Osteoblast (primary cell): ENCODE results near the gene BEGAIN. TPM values are rescaled to one million over a fixed set of nuclear protein-coding genes. Genes with fewer than 3 reads are reported as not detected.

Source experiments
- DNase-seq: peaks from one replicate; pipeline ENCODE4 v3.0.0; 2011; ENCODE audit warnings: low spot score, mixed read lengths; ENCODE audit not compliant: insufficient read length; ENCODE audit errors: missing footprints
- H2AFZ ChIP-seq: 2 replicates; pipeline ENCODE4 v1.6.0; 2011; ENCODE audit warnings: mild to moderate bottlenecking, low read length
- H3K27ac ChIP-seq: 2 replicates; pipeline ENCODE4 v1.5.1; 2011; ENCODE audit warnings: mild to moderate bottlenecking, low read depth, low read length, moderate library complexity
- H3K27me3 ChIP-seq: 2 replicates; pipeline ENCODE4 v1.6.0; 2012; ENCODE audit warnings: mild to moderate bottlenecking, control low read depth, inconsistent platforms, low read length, moderate library complexity; ENCODE audit not compliant: insufficient read depth
- H3K36me3 ChIP-seq: 2 replicates; pipeline ENCODE4 v1.5.1; 2011; ENCODE audit warnings: mild to moderate bottlenecking, low read length, control low read depth, moderate library complexity; ENCODE audit not compliant: insufficient read depth
- H3K4me1 ChIP-seq: 2 replicates; pipeline ENCODE4 v1.5.1; 2011; ENCODE audit warnings: mild to moderate bottlenecking, low read length, control low read depth, moderate library complexity; ENCODE audit not compliant: insufficient read depth
- H3K4me2 ChIP-seq: 2 replicates; pipeline ENCODE4 v1.6.0; 2011; ENCODE audit warnings: mild to moderate bottlenecking, low read length; ENCODE audit not compliant: insufficient read depth
- H3K4me3 ChIP-seq: fragments of 200-600 bp; sonication (generic); 3 replicates; pipeline ENCODE4 v1.5.1; 2012; ENCODE audit warnings: mild to moderate bottlenecking, low read length, inconsistent platforms; ENCODE audit not compliant: insufficient read depth
- H3K79me2 ChIP-seq: 2 replicates; pipeline ENCODE4 v1.6.0; 2012; ENCODE audit warnings: mild to moderate bottlenecking, low read length, control low read depth, inconsistent platforms; ENCODE audit not compliant: insufficient read depth
- H3K9me3 ChIP-seq: 2 replicates; pipeline ENCODE4 v1.5.1; 2011; ENCODE audit warnings: low read depth, low read length, control low read depth
- H4K20me1 ChIP-seq: 2 replicates; pipeline ENCODE4 v1.6.0; 2012; ENCODE audit warnings: mild to moderate bottlenecking, low read length, control low read depth; ENCODE audit not compliant: insufficient read depth
- total RNA-seq: library from RNA; depleted of rRNA; stranded (reverse); fragments of >200 nt; gene quantifications from 2 replicates; pipeline ENCODE4 v1.2.3, GENCODE V29; 2012
- TF ChIP-seq, protein P1 (sequence below): IDR thresholded peaks from 2 replicates; pipeline ENCODE4 v1.5.1; 2011; ENCODE audit warnings: mild to moderate bottlenecking, low read depth, low read length, moderate library complexity; ENCODE audit errors: extremely low read depth

The BEGAIN gene
- total RNA-seq, 1 donor = 1.1 TPM

DNA sequence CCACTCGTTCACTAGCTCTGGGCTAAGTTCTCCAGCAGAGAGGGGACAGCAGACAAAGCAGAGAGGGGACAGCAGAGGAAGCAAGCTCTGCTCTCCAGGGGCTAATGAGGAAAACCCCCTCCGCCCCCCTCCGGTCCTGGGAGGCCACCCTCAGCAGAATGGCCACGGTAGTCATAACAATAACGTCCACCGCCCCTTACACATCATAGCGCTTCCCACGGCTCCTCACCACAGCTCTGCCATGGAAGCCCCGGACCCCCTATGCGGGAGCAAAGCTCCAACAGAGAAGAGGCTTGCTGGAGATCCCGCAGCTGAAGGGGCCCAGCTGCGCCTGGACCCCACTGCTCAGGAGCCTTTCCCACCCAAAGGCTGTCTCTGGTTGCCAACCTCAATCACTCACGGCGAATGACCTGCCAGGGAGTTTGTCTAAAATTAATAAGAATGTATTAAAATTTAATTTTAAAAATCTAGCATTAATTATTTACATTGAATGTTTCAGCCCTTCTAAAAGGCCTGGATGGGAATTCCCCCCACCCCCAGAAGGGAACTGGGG is 17.4 kb downstream of the BEGAIN start:
- Histone ChIP-seq H4K20me1 (no peaks in the 10 kb centered on the region), H3K36me3 (no peaks in the 10 kb centered on the region), H3K27ac (no peak overlapping the region), H3K27me3 (peaks cover 41% of the 10 kb centered on the region), H2AFZ (no peak overlapping the region), H3K4me1 (no peaks in the 10 kb centered on the region), H3K4me3 (no peak overlapping the region), H3K79me2 (no peaks in the 10 kb centered on the region), H3K9me3 (no peaks in the 10 kb centered on the region), H3K4me2 (no peak overlapping the region)
- no peak for DNase-seq
- TF ChIP-seq, protein P1, sequence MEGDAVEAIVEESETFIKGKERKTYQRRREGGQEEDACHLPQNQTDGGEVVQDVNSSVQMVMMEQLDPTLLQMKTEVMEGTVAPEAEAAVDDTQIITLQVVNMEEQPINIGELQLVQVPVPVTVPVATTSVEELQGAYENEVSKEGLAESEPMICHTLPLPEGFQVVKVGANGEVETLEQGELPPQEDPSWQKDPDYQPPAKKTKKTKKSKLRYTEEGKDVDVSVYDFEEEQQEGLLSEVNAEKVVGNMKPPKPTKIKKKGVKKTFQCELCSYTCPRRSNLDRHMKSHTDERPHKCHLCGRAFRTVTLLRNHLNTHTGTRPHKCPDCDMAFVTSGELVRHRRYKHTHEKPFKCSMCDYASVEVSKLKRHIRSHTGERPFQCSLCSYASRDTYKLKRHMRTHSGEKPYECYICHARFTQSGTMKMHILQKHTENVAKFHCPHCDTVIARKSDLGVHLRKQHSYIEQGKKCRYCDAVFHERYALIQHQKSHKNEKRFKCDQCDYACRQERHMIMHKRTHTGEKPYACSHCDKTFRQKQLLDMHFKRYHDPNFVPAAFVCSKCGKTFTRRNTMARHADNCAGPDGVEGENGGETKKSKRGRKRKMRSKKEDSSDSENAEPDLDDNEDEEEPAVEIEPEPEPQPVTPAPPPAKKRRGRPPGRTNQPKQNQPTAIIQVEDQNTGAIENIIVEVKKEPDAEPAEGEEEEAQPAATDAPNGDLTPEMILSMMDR = no peak

DNA sequence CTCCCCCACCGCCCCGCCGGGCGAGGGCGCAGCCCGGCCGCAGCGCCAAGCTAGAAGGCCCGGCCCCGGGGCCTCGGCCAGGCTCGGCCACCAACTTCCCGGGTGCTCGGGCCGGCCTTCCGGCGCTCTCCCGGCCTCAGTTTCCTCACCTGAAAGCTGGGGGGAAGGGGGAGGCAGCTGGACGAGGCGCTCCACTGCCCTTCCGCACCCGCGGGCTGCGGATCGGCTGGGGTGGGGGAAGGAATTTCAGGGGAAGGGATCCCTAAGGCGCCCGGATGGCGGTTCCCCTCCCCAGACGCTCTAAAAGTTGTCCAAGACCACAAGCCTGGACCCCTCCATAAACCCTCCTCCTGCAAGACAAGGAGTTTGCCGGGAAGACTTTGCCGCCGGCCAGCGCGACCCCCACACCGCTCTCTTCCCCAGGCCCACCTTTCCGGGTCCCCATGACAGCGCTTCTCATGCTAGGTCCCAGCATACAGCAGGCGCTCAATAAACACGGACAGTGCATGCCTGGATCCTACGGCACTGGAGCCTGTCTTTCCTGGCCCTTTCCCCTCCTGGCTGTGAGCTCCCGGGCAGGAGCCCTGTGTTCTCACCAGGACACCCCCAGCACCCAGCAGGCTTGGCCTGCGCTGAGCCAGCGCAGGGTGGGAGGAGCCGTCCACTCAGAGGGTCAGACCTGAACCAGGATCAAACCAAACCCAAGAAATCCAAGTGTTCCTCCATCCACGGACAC is 18.1 kb downstream of the BEGAIN start:
- H3K4me2 ChIP-seq = no peak overlapping the region
- no peak overlapping the region for H2AFZ ChIP-seq
- no peak for DNase-seq

DNA sequence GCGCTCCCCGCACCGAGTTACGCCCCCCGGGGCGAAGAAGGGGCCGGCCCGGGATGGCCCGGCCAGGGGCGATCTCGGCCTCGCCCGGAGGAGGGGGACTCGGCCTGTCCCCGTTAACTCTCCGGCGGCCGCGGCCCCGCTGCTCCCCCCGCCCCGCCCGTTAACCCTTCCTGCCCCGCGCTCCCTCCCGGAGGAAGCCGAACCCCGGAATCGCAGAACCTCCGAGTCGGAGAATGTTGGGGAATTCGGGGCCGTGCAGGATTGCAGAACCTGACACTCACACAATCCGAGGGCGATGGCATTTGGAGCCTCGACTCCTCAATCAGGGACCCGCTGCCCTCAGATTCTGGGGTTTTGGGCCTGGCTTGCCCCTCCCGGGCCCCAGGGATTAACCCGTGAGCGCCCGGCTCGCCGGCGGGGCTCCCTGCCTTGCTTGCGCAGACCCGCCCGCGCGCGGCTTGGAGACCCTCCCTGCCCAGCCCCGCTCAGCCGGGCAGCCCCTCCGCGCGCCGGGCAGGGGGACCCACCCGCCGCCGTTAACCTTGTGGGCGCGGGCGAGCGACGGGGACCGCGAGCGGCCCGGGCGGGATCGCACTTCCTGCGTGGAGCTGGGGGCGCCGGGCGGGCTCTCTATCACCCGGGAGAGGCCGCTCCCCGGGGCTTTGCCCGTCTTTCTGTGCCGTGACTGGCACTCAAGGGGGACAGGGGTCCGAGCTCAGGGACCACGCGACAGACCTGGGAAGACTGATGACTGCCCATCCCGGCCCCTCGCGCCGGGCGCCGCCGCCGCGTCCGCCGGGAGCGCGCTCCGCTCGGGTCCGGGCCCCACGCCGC is 18.8 kb downstream of the BEGAIN start:
- DNase-seq = no peak
- Histone ChIP-seq H3K4me2 (no peak overlapping the region), H3K36me3 (no peaks in the 10 kb centered on the region), H3K27ac (no peak overlapping the region), H3K9me3 (no peaks in the 10 kb centered on the region), H3K79me2 (no peaks in the 10 kb centered on the region), H3K27me3 (peaks cover 38% of the 10 kb centered on the region), H2AFZ (no peak overlapping the region), H3K4me1 (no peaks in the 10 kb centered on the region), H4K20me1 (no peaks in the 10 kb centered on the region), H3K4me3 (peak overlapping the region; percentile 13)
- TF ChIP-seq, protein P1 = no peak

More for the DNA sequence above, 18.1 kb downstream of the BEGAIN start:
- Histone ChIP-seq H3K9me3 (no peaks in the 10 kb centered on the region), H3K79me2 (no peaks in the 10 kb centered on the region), H4K20me1 (no peaks in the 10 kb centered on the region), H3K27ac (no peak overlapping the region), H3K4me1 (no peaks in the 10 kb centered on the region), H3K4me3 (no peak overlapping the region), H3K27me3 (peaks cover 38% of the 10 kb centered on the region), H3K36me3 (no peaks in the 10 kb centered on the region)
- TF ChIP-seq, protein P1 = no peak

DNA sequence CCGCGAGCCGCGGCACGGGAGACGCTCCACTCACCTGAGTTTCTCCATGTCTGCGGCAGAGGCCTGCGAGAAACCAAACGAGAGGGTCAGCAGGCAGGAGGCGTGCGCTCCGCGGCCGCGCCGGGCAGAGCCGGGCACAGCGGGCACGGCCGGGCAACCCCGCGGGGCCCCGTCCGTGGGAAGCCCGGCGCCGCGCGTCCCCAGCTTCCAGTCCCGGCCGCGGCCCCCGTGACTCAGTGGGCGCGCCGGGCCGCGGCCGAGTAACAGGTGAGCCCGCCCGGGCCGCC is 19.4 kb downstream of the BEGAIN start:
- no peak overlapping the region for H3K27ac ChIP-seq
- no peaks in the 10 kb centered on the region for H3K4me1 ChIP-seq
- H4K20me1 ChIP-seq = no peaks in the 10 kb centered on the region
- H3K79me2 ChIP-seq = no peaks in the 10 kb centered on the region
- H3K4me2 ChIP-seq = no peak overlapping the region
- H2AFZ ChIP-seq = no peak overlapping the region
- peaks cover 38% of the 10 kb centered on the region for H3K27me3 ChIP-seq
- no peaks in the 10 kb centered on the region for H3K9me3 ChIP-seq
- no peak for DNase-seq
- no peaks in the 10 kb centered on the region for H3K36me3 ChIP-seq
- no peak overlapping the region for H3K4me3 ChIP-seq
- TF ChIP-seq, protein P1 = no peak
